Measurements from ENCODE around the gene GMFB.
A peak's percentile ranks its signal among the peaks of the same experiment; 100 is the strongest.
"Not testable (repeated sequence)": the region's sequence is repeated elsewhere in the genome, so short reads cannot be mapped to it uniquely, and the experiment has no call there.

The GMFB gene

DNA sequence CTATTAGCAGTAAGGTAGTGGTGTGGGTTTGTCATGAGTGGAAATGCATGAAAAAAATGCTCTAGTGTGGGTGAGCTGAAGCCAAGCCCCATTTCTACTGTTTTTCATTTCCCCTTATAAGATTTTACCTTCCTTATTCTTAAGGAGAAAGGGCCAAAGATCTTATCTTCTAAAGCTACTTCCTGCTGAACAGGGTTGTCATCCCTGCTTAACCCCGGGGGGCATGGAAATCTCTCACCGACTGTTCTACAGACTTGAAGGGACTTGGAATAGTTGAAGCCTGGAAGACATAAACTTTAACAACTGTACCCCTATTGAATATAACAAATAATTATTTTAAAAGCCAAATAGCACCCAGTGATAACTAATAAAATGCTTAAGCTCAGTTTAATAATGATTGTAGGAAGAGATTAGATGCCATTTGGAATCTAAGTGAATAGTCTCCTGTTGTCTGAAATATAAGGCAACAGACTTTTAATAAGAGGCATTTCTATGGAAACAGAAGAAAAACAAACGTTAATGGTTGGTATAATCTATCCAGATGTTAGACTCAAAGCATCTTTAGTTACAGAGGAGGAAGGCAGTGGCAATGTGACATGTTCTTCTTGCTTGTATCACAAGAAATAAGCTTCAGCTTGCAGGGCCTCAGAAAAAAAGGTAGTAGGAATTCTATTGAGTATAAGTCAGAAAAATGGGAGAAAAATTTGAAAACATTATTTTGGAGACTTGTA lies 1.8 kb upstream of the GMFB start:
- DNase-seq = no peak

DNA sequence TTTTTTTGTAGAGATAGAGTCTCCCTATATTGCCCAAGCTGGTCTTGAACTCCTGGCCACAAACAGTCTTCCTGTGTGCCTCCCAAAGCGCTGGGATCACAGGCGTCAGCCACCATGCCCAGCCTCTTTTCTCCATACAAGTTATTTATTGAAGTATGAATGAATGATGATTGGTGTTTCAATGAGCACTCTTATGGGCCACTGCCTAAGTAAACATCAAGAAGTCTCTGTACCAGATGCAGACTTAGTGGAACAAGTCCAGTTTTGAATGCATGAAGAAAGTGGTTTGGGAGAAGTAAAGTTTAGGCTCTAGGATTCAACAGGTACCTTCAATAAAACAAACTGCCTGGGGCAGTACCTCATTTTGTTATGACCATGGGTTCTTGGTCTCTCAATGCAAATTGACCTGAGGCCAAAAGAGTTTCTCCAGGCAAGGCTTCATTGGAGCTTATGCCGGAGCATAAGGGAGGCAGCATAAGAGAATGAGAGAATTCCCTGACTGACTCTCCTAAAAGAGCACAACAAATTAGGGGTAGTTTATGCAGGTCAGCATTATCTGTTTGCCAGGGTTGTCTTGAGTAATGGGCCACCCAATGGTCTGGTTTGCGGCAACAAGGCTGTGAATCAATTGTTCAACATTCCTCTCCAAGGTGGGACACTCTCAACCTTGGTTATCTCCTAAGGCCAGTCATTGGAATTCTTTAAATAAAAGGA lies 1.1 kb upstream of the GMFB start:
- no peak for DNase-seq

DNA sequence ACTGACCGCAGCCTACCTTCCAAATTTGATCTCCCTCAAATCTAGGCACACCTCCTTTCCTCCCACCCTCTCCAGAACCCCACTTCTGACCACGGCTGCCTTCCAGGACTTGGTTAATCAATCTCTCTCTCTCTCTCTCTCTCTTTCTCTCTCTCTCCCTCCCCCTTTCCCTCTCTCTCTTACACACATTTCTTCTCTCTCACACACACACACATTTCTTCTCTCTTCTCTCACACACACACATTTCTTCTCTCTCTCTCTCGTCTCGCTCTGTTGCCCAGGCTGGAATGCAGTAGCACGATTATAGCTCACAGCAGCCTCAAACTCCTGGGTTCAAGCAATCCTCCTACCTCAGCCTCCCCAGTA lies 521 bp upstream of the GMFB start:
- peak in 1 of 2 donors; percentile 10 for DNase-seq

DNA sequence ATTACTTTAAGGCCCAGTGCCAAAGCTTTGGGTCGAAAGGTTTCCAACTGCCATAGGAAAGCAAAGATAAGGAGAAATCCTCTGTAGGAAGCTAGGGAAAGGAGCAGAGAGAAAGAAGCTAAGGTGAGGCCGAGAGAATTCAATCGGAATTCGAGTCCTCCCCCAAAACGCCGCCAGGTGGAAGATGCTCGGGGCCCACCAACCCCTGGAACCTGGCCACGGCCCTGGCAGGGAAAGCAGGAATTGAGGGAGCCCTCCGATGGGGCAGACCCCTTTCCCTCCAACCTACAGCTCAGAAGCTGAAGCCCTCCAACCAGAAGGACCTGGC lies 498 bp downstream of the GMFB start:
- DNase-seq = peak in 1 of 2 donors; percentile 47

- DNase-seq = no peak
Measured at GRCh38 chr14:54487771-54488170, 1.0 kb downstream of the GMFB start.

DNA sequence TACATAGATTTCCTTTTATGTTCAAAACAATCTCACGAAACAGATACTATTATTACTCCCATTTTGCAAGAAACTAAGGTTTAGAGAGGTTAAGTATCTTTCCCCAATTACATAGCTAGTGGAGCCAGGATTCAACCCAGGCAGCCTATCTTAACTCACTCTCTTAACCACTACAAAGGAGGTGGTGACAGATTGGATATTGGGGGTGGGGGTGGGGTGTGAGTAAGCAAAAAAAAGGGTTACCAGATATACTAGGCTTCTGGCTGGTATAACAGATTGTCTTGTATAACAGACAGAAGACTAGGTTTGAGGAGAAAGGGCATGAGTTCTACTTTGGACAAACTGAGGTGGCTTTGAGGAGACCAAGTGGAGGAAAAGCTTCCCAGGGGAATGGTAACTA lies 2.1 kb downstream of the GMFB start:
- DNase-seq = no peak

- DNase-seq = no peak
Measured at GRCh38 chr14:54483846-54484245, 4.9 kb downstream of the GMFB start.

- no peak for DNase-seq
Measured at GRCh38 chr14:54483073-54483745, 5.6 kb downstream of the GMFB start.

DNA sequence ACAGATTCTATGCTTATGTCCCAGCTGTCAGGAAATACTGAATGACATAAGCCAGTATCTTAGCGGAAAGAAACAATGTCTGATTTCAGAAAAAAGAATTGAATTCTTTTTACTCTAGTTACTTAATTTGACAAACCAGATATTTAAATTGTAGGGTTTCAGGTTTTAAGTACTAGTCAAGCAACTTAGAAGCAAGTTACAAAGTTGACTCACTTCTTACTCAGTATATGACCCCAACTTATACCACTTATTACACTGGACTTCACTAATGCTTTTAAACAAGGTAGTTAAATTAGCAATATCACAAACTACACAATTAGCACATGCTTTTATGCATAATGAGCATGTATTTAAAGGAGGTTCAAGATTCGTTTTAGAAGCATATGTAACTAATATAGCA lies 7.1 kb downstream of the GMFB start:
- DNase-seq = no peak

GRCh38 chr14:54480830-54481562 lies 7.8 kb downstream of the GMFB start:
- no peak for DNase-seq

GRCh38 chr14:54478636-54479215 lies 10.1 kb downstream of the GMFB start:
- DNase-seq = no peak

- DNase-seq = no peak
Measured at GRCh38 chr14:54475911-54476310, 12.9 kb downstream of the GMFB start.

GRCh38 chr14:54475187-54475899 lies 13.4 kb downstream of the GMFB start:
- no peak for DNase-seq

DNA sequence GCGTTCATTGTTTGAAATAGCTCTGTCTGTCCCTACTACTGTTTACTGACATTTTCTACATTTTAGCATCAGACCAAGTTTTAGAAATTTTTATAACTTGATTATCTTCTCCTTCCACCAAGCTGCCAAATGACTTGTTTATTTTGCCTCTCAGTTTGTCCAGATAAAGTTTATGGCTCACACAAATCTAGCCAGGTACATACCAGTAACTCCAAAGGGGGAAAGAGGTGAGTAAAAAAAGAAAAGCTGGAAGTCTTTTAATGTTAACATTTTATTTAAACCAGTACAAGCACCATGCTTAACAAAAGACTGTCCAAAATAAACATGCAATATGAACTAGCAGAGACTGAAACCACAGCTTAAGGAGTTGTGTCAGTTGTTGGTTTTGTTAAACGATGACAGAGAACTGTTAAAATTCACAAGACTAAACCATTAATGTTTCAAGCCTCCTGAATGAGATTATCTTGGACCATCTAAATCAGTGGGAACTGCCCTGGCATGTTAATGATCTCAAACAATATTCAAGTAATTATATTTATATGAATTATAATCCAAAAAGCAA lies 14.5 kb downstream of the GMFB start:
- no peak for DNase-seq

DNA sequence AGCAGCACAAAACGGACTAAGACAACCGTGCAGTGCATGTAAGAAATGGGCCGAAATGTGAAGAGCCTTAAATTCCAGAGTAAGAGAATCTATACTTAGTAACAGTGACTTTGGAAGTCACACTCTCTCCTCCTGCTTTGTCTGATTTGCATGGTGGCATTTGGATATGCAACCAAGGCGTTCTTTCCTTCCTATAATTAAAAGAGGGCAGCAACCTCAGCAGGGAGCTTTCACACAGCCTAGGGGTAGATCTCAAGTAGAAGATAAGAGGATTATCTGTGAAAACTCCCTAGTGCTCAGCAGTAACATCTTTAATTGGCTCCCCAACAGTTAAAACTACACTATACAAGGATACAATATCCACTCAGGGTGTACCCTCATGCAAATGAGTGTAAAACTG lies 16.5 kb downstream of the GMFB start:
- no peak for DNase-seq

DNA sequence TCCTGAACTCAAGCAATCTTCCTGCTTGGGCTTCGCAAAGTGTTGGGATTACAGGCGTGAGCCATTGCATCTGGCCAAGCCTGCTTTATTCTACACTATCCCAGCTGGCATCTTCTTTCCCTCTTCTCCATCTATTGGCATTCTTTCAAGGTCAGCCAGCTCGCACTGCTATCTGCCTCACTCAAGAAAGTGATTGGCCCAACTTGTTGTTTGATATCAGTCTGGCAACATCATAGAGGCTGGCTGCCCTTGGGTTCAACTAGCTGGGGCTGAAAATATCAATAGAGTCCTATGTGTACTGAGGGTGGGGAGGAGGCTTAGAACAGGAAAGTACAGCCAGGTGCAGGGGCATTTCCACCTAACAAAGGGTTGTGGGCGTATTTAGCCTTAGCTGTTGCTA lies 17.1 kb downstream of the GMFB start:
- no peak for DNase-seq

GRCh38 chr14:54470701-54471100 lies 18.1 kb downstream of the GMFB start:
- no peak for DNase-seq

DNA sequence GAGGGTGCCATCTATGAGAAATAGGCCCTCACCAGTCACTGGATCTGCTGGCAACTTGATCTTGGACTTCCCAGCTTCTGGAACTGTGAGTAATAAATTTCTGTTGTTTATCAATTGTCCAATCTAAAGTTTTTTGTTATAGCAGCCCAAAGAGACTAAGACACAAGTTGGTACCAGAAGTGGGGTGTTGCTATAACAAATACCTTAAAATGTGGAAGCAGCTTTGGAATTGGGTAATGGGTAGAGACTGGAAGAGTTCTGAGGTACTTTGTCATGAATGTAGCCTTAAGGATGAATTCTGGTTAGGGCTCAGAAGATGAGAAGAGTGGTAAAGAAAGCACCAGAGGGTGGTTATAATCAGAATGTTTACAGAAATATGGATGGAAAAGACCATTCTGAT lies 21.5 kb downstream of the GMFB start:
- DNase-seq = no peak

- DNase-seq = no peak
Measured at GRCh38 chr14:54465654-54466053, 23.1 kb downstream of the GMFB start.

- no peak for DNase-seq
Measured at GRCh38 chr14:54462048-54462447, 26.7 kb downstream of the GMFB start.

- no peak for DNase-seq
Measured at GRCh38 chr14:54459106-54459505, 29.7 kb downstream of the GMFB start.

GRCh38 chr14:54458536-54458935 lies 30.2 kb downstream of the GMFB start:
- not testable (repeated sequence) for DNase-seq
